Psoas muscle (tissue), 8 donors: ENCODE measurements around the gene ITGA1. TPM values are rescaled to one million over a fixed set of nuclear protein-coding genes. Genes with fewer than 3 reads are reported as not detected.

Experiments
- ATAC-seq, 4 donors: fragments of 200-7000 bp; cut with Tn5 transposase; one replicate each; pipeline ENCODE4 v1.9.1; 2020; ENCODE audit warnings: moderate library complexity in 3 of 4, mild to moderate bottlenecking in 2 of 4
- DNase-seq, 2 donors: peaks; one replicate each; pipeline ENCODE4 v3.0.0-alpha.2; 2020
- H3K27ac ChIP-seq: fragments of 200-600 bp; one replicate; pipeline ENCODE4 v1.8.0; 2022
- H3K27me3 ChIP-seq, 3 donors: fragments of 200-600 bp in 1 of 3; one replicate each; pipeline versions ENCODE4 v1.6.1 to v1.8.0; 2013 to 2022; ENCODE audit warnings: low read length in 2 of 3, mild to moderate bottlenecking in 2 of 3, moderate library complexity in 1 of 3; ENCODE audit not compliant: insufficient read depth in 3 of 3
- H3K36me3 ChIP-seq, 2 donors: fragments of 200-600 bp in 1 of 2; one replicate each; pipeline versions ENCODE4 v1.6.1 to v1.8.0; 2013 to 2022; ENCODE audit warnings: low read depth in 1 of 2, mild to moderate bottlenecking in 1 of 2, moderate library complexity in 1 of 2; ENCODE audit not compliant: insufficient read depth in 1 of 2
- H3K4me1 ChIP-seq: fragments of 200-600 bp; one replicate; pipeline ENCODE4 v1.8.0; 2022
- H3K4me3 ChIP-seq: fragments of 200-600 bp; one replicate; pipeline ENCODE4 v1.8.0; 2022; ENCODE audit warnings: mild to moderate bottlenecking
- H3K9me3 ChIP-seq: fragments of 200-600 bp; one replicate; pipeline ENCODE4 v1.8.0; 2022
- WGBS, 3 donors: extraction: QIAGEN DNeasy Blood & Tissue Kit; methylation state at CpG; one replicate each; pipeline versions ENCODE4 v1.1.6 to v1.1.7; 2013; 5-methylcytosine and 5-hydroxymethylcytosine counted together
- intact Hi-C, 2 donors: fragments of 100-400 bp; cut with DNase I; formaldehyde crosslinking; loops; one replicate each; pipeline versions ENCODE4 v1.11.0 to v1.14.2; 2022
- polyA plus RNA-seq, 3 donors: library from polyadenylated mRNA; stranded (reverse); fragments of 200-250 nt; gene quantifications; one replicate each; pipeline ENCODE4 v1.2.3, GENCODE V29; 2013
- total RNA-seq, 4 donors: library from RNA; stranded (reverse); fragmentation: NEBNext Ultra II Directional in 2 of 4; extraction: Animal tissue kit (Norgen Biotek cat#: 25700) in 2 of 4; gene quantifications; one replicate each; pipeline versions ENCODE4 v1.2.1 to v1.2.4, GENCODE V29; 2021 to 2023
- TF ChIP-seq, protein P1 (sequence below): fragments of 200-600 bp; IDR thresholded peaks from one replicate; pipeline ENCODE4 v1.8.0; 2022; ENCODE audit warnings: antibody characterized with exemption
- donor health status: healthy with polysubstance abuse.
- donor health status: DM: no; HTN: no; CAD: no; lungs with moderate emphysema.
- donor health status: Bipolar disorder and iron deficiency.
- donor health status: healthy.
- donor health status: DM: yes; HTN: yes; CAD: no.
- donor health status: DM: no; HTN: no; CAD: no.
- donor health status: DM: no; HTN: no; CAD: no.
- donor health status: DM: yes; HTN: yes; CAD: no.

Gene ITGA1
- total and polyA plus RNA-seq, 7 donors: 3.4 to 29.3 (median 13.0) TPM

- ATAC-seq (no peak), DNase-seq (no peak)
- H3K36me3 ChIP-seq: no peaks in the 10 kb centered on the region
- H3K4me3 ChIP-seq: no peak overlapping the region
- no peaks in the 10 kb centered on the region for H3K9me3 ChIP-seq
- no peaks in the 10 kb centered on the region for H3K27me3 ChIP-seq
- H3K4me1 ChIP-seq: peaks cover 7% of the 10 kb centered on the region
- H3K27ac ChIP-seq: no peak overlapping the region
- TF ChIP-seq, protein P1, sequence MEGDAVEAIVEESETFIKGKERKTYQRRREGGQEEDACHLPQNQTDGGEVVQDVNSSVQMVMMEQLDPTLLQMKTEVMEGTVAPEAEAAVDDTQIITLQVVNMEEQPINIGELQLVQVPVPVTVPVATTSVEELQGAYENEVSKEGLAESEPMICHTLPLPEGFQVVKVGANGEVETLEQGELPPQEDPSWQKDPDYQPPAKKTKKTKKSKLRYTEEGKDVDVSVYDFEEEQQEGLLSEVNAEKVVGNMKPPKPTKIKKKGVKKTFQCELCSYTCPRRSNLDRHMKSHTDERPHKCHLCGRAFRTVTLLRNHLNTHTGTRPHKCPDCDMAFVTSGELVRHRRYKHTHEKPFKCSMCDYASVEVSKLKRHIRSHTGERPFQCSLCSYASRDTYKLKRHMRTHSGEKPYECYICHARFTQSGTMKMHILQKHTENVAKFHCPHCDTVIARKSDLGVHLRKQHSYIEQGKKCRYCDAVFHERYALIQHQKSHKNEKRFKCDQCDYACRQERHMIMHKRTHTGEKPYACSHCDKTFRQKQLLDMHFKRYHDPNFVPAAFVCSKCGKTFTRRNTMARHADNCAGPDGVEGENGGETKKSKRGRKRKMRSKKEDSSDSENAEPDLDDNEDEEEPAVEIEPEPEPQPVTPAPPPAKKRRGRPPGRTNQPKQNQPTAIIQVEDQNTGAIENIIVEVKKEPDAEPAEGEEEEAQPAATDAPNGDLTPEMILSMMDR: no peak
- intact Hi-C loops: no loop called here
- 57 to 70% (median 66%) methylated on average over 2 of the region's 2 CpGs for WGBS, 3 donors
These were observed 109.0 kb downstream of the ITGA1 start for GRCh38 chr5:52896534-52897237.

GRCh38 chr5:52897238-52897614, 109.5 kb downstream of the ITGA1 start:
- ATAC-seq: no peak
- Histone ChIP-seq H3K27me3 (no peaks in the 10 kb centered on the region), H3K4me3 (no peak overlapping the region), H3K4me1 (peaks cover 7% of the 10 kb centered on the region), H3K27ac (no peak overlapping the region), H3K36me3 (no peaks in the 10 kb centered on the region), H3K9me3 (no peaks in the 10 kb centered on the region)
- TF ChIP-seq, protein P1: no peak
- intact Hi-C loops: no loop called here
- no peak for DNase-seq

DNA sequence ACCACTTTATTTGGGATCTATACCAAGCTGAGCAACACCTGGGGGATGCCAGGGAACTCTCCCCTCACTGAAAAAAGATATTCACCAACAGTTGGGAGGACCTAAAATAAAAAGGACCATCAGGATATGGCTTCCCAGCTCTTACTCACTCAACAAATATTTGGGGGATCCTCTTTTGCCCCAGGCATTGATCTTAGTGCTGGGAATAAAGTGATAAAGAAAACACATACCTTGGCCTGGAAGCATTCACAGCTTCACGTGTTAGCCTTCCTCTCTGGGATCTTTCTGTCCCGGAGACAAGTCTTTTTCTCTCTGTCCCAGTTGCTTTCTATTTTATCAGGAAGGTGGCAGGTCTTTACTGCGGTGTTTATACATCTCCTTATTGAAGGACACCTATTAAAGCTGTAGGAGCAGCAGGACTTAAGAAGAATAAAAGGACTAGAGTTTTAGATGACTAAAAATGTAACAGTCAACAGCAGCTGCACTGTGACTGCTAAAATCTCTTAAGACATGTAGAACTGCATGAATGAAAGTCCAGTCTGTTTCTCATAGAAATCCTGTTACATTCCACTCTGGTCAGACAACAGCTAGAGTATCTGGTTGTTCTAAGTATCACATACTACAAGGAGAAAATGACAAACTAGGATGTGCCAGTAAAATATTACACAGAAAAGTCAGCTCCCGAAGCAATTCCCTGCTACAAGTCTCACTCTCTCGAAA, 111.4 kb downstream of the ITGA1 start:
- H3K27ac ChIP-seq: no peak overlapping the region

GRCh38 chr5:52903142-52903541, 115.4 kb downstream of the ITGA1 start:
- Histone ChIP-seq H3K27ac (no peak overlapping the region), H3K27me3 (no peaks in the 10 kb centered on the region), H3K9me3 (no peaks in the 10 kb centered on the region), H3K4me3 (no peak overlapping the region), H3K4me1 (no peaks in the 10 kb centered on the region), H3K36me3 (no peaks in the 10 kb centered on the region)
- WGBS, 3 donors: 81 to 90% (median 86%) methylated on average over 2 of the region's 2 CpGs
- intact Hi-C loops: no loop called here
- TF ChIP-seq, protein P1: no peak
- ATAC-seq: no peak
- no peak for DNase-seq

More for the DNA sequence above, 111.4 kb downstream of the ITGA1 start:
- Histone ChIP-seq H3K36me3 (no peaks in the 10 kb centered on the region), H3K27me3 (no peaks in the 10 kb centered on the region), H3K9me3 (no peaks in the 10 kb centered on the region), H3K4me3 (no peak overlapping the region), H3K4me1 (no peaks in the 10 kb centered on the region)
- ATAC-seq: no peak
- DNase-seq: no peak
- intact Hi-C loops: no loop called here
- WGBS, 3 donors: 43 to 50% (median 43%) methylated on average over 5 of the region's 5 CpGs
- TF ChIP-seq, protein P1: no peak
